Stimulated activated CD4-positive, alpha-beta T cell treated with anti-CD3 and anti-CD28 coated beads, TNF-alpha, amount 100 ng/mL, for 48 hours (primary cell): ENCODE results near the gene COL4A1.

ENCODE experiments used
- DNase-seq, 3 donors: peaks; one replicate each; pipeline ENCODE4 v3.0.0-alpha.2; 2020; ENCODE audit warnings: low read depth in 3 of 3

Gene COL4A1

DNA sequence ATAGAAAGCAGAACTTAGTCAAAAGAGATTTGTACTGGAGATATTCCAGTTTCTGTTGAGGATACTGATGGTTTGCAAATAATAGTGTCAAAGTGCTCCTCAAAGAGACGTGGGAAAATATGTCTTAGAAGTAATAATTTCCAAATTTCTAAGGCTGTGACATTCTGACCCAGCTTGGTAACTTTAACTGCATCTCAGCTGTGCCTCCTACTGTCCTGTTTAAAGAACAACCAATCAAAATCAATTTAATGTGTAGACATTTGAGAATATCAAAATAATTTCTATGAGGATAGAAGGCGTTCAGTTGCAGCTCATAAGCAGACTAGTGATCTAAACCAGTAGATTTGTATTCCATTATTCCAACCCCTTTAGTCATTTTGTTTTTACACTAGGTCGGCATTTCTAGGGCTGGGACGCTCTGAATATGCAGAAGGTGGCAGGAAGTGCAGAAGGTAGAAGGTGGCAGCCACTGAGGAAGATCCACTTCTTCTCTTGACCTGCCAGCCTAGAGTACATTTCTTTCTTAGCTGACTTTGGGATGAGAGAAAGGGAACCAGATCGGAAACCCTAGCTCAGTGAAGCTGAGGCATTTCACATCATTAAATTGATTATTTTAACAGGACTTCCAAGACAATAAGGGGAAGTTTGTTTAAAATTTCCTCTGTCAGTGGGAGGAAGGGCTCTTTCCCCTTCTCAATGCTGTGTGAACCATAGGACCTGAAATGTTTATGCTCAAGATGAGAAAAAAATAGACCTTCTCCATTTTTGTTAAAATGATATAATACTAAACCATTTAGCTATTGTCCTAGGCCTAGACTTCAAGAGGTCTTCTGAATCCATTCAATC, 67.5 kb downstream of the COL4A1 start:
- DNase-seq: no peak

DNA sequence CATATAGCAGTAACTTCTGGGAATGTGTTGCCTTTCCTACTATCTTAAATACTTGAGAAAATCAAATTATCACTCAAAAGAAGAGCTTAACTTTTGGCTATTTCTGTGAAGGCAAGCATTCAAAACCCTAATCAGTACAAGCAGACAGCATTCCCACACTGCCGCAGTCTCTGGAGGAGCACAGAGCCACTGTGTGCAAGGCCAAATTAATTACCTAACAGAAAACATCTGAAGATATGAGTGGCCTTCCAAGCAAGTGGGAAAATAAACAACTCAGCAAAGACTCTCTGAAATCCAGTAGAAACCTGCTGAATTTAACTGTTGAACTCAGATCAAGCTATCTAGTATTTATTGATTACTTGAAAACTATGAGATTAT, 68.2 kb downstream of the COL4A1 start:
- DNase-seq: no peak

DNA sequence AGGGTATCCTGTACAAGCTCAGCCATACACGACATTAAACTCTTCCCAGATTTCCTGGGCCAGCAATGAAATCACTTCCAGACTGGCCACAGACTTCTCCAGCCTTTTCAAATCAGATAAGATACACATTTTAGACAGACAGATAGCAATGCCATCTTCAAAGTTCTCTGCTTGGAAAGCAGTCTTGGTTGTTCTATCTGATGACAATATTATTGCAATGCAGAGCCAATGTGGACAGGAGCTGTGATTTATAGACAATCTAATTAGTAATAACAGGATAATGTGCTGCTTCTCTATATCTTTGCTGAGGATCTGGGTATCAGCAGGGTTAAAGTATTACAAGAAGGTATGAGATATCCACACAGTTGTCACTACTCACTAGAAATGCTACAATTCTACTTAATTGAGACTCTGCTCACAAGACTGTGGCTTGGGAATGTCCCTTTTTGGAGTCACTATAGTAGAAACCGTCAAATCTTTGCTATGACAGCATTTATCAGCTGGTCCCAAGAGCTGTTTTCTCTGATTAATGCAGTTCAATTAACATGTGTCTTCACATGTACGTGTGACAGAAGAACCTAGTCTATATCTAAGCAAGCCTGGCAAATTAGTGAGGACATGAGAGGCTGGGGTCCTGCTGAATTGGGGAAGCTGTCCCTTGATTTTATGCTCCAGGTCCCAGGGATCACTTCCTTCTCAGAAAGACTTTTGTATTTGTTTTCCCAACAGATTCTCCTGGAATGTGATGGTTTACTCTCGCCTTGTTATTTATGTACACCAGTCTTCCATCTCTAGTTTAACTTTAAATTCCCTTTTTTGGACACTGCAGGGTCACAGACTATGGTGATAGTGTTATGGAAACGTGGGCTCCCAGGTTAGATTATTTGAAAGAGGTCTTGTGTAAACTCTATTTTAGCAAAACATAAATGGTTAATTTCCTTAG, 68.8 kb downstream of the COL4A1 start:
- no peak for DNase-seq

GRCh38 chr13:110236831-110237261, 70.1 kb downstream of the COL4A1 start:
- DNase-seq: no peak

DNA sequence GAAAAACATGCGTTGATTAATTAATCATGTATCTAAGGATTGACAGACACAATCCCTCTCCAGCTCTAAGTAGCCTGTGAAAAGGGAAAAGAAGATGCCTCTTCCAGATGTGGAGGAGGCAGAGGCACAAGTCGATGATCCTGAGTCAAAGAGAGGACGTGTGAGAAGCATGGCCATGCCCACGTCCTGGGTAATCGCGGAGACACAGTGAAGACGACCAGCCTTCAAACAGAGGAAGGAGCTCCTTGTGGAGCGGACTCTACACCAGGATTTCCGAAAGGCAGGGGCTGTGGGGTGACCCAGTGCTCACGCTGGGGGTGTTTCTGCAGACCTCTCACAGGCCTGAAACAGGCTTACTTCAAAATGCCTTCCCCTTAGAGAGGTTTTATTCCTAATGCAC, 70.5 kb downstream of the COL4A1 start:
- DNase-seq: no peak

GRCh38 chr13:110234532-110234931, 72.4 kb downstream of the COL4A1 start:
- no peak for DNase-seq

DNA sequence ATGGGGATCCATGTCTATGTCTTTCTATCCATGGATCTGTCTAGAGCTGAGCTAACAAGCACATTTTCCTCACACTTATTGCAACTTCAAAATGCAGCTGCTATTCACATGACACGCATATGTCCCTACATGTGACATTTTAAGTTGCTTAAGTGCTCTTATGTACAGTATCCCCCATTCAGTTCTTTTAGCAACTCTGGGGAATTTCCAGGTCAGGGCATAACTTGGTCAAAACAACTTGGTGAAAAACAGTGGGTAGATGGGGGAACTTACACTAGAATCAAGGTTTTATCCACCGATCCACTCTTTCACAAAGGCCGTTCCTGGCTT, 73.0 kb downstream of the COL4A1 start:
- DNase-seq: no peak

- DNase-seq: no peak
Observed at GRCh38 chr13:110233181-110233950, 73.6 kb downstream of the COL4A1 start.

GRCh38 chr13:110232756-110233155, 74.2 kb downstream of the COL4A1 start:
- DNase-seq: no peak

GRCh38 chr13:110232142-110232541, 74.8 kb downstream of the COL4A1 start:
- no peak for DNase-seq

GRCh38 chr13:110231348-110232047, 75.5 kb downstream of the COL4A1 start:
- no peak for DNase-seq

GRCh38 chr13:110230661-110231347, 76.2 kb downstream of the COL4A1 start:
- no peak for DNase-seq

GRCh38 chr13:110229905-110230563, 76.9 kb downstream of the COL4A1 start:
- DNase-seq: no peak

- no peak for DNase-seq
Observed at GRCh38 chr13:110228936-110229904, 77.7 kb downstream of the COL4A1 start.

GRCh38 chr13:110227864-110228643, 78.9 kb downstream of the COL4A1 start:
- DNase-seq: no peak

- DNase-seq: no peak
Observed at GRCh38 chr13:110227416-110227815, 79.5 kb downstream of the COL4A1 start.

DNA sequence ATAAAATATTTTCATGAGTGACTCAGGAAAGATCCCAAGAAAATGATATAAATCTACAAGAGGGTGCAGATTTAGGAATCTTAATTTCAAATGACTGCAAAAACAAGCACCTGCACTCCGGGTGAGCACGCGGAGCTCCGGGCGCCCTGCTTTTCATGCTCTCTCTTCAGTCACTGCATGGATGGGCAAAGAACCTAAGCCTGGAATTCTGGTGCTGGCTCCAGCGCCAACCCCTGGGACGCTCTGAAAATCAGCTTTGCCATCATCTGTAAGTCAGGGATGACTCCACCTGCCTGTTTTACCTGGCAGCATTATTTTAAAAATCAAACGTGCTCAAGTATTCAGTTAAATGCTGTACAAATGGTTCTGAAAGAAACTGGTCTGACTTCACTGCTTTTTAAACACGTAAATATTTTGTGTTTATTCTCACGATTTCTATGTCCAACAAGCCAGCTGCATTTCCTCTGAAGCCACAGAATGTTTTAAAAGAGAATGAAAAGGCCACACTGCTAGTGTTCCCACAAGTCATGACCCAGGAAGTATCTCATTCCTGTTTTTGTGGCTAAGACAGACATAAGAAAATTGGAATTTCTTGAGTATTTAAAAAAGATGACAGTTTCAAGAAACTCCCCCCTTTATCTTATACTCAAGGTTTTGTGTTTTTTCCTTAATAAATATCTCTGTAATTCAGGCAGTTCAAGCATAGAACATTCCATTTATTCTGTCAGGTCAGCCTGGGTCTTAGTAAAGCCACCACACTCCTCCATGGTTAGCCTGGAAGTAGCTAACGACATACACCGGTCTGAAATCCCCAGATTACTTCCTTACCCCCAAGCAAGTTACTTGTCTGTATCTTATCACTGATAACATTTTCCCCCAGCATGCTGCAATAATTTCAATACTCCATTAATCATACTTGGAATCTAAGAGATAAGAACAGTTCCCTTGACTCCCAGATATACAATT, 81.1 kb downstream of the COL4A1 start:
- DNase-seq: no peak
